HG03565 (cell line): ENCODE results near the gene ARHGAP8.

Source experiments
- ATAC-seq: cut with Tn5 transposase; IDR thresholded peaks from one replicate; pipeline ENCODE4 v1.9.1; 2021; ENCODE audit warnings: mild to moderate bottlenecking, moderate library complexity; ENCODE audit not compliant: unreplicated experiment

The ARHGAP8 gene

GRCh38 chr22:44724859-44725258 lies 27.5 kb upstream of the ARHGAP8 start:
- no peak for ATAC-seq

- ATAC-seq = no peak
Observed at GRCh38 chr22:44726439-44726838, 25.9 kb upstream of the ARHGAP8 start.

DNA sequence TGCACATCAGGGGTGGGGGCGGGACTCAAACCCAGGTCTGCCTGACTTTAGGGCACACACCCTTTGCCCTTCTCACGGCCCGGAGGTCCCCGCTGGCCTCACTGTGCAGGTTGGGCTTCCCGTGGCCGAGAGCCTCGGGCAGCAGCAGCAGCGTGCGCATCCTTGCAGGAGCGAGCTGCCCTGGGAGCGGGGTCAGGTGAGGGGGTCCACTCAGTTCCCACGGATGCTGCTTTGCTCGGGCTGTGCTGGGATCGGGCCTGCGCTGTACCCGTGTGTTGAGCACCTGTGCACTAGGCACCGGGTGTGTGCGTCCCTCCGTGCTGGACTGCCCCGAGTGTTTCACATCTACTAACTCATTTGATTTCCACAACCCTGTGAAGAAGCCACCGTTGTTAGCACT lies 25.2 kb upstream of the ARHGAP8 start:
- no peak for ATAC-seq

- no peak for ATAC-seq
Observed at GRCh38 chr22:44727709-44728108, 24.7 kb upstream of the ARHGAP8 start.

DNA sequence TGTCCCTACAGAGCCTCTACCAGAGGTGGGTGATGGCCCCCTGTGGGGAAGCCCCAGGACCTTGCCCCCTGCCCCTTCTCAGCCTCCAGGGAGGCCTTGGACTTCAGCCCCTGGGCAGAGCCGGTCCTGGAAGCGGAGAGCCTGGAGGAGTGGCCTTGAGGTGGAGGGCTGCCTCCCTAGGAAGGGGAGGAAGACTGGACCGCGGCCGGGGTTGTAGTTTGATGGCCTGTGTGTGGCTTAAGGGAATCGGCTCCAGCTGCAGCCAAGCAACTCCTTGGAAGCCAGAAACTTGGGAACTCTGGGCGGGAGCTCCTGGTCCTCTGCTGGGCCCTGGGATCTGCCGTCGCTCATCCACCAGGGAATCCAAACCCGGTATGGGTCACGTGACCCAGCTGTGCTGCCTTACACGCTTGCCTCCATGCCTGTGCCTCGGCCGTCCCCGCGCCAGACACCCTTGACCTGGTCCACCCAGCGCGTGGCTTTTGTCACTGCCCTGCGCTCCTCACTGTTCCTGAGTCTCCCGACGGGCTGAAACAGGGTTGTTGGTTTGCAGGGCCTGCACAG lies 23.5 kb upstream of the ARHGAP8 start:
- ATAC-seq = no peak

DNA sequence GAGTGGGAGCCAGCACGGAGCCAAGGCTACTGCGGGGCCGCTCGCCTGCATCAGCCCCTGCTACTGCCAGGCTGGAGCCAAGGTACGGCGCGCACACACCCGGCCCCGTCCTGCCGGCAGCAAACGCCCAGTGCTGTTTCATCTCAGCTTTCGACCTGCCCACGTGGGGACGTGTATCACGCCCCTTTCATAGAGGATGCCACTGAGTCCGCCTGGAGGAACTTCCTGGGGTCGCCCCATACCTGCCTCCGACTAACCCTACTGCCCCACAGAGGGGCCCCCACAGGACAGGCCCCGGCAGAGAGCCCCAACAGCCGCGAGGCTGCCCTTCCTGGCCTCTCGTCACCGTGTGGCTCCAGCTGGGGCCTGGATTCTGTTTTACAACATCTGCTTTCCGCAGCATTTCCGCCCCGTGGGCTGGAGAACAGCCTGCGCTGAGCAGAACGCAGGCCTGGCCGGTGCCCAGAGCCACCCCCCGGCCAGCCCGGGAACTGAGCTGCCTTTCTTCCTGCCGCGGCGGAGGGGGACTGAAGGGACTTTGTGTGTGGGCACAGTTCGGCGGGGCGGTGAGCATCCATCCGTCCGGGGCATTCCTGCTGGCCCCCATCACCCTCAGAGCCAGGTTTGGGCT lies 22.9 kb upstream of the ARHGAP8 start:
- no peak for ATAC-seq

- no peak for ATAC-seq
Observed at GRCh38 chr22:44730022-44730393, 22.4 kb upstream of the ARHGAP8 start.

GRCh38 chr22:44730490-44731356 lies 21.7 kb upstream of the ARHGAP8 start:
- ATAC-seq = no peak

GRCh38 chr22:44731357-44731970 lies 20.9 kb upstream of the ARHGAP8 start:
- no peak for ATAC-seq

- no peak for ATAC-seq
Observed at GRCh38 chr22:44732017-44732561, 20.3 kb upstream of the ARHGAP8 start.

- no peak for ATAC-seq
Observed at GRCh38 chr22:44732661-44733060, 19.7 kb upstream of the ARHGAP8 start.

- no peak for ATAC-seq
Observed at GRCh38 chr22:44733426-44734106, 18.8 kb upstream of the ARHGAP8 start.

DNA sequence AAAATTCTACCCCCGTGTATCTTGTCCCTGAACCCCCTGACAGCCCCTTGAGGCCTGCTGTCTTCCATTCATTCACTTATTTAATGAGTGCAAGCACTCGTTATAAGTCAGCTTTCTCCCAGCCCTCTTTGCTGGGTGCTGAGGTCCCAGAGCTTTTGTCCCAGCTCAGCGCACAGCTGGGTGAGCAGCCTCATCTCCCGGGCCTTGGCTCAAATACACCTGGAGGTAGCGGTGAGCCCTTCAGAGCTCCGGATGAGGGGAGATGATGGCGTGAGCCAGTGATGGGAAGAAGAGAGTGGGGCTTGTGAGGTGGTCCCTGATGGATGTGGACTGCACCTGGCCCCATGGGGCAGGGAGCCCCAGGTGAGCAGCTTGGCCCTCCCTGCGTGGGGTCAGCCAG lies 18.1 kb upstream of the ARHGAP8 start:
- ATAC-seq = no peak

DNA sequence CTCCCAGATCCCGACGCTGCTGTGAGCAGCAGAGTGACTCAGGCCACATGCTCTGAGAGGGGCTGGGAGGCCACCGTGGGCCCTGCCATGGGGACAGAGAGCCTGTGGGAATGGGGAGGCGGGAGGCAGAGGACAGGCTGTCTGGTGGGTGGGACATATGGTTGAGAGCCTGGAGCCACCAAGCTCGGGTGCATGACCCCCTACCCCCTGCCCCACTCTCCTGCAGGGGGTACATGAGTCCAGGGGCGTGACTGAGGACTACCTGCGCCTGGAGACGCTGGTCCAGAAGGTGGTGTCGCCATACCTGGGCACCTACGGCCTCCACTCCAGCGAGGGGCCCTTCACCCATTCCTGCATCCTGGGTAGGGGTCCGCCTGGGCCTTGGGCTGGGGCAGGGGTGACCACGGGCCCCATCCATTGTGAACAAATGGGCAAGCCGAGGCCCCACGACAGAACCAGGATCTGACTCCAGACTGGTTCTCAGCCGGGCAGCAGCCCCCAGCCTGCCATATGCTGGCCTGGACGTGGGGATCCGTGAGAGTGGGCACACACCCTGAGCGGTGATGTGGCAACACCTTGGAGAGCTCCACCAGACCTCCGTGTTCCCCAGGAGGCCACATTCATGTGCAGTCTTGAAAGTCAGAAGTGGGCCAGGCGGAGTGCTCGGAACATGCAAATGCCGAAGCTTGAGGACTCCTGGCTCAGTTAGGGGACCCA lies 17.4 kb upstream of the ARHGAP8 start:
- ATAC-seq = no peak

DNA sequence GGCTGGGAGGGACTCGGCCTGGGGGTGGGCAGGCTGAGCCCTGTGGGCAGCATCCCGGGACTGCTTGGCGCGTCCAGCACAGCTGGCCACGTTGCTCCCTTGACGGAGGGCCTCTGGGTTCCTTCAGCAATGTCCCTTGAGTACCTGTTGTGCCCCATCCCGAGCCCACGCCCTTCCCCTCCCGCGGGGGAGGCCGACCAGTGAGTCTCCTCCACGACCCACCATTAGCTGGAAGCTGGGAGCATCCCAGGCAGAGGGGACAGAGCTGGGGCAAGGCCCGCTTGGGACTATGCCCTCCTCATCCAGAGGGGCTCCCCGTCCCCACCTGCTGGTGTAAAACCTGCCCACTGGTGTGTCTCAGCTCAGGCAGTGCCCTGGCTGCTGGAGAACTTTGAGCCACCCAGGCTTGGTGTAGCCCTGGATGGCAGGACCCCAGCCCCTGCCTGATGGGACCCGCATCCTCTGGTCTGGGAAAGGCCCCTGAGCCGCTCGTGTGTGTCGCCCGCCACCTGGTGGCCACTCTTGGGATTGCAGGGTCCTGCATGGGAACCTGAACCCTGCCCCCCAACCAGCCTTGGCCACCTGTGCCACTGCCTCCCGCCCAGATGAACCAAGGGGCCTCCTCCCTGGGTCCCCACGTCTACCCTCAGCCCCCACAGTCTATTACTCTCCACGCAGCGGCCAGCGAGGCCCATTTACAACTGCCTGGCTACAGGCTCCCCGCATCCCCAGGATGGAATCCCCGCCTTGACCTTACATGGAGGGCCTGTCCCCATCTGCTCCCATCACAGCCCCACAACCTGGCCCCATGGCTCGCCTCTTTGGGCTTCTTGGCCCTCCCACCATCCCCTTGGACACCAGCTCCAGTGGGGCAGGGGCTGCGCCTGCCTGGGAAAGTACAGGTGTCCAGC lies 16.6 kb upstream of the ARHGAP8 start:
- no peak for ATAC-seq

- no peak for ATAC-seq
Observed at GRCh38 chr22:44736581-44737405, 15.6 kb upstream of the ARHGAP8 start.

DNA sequence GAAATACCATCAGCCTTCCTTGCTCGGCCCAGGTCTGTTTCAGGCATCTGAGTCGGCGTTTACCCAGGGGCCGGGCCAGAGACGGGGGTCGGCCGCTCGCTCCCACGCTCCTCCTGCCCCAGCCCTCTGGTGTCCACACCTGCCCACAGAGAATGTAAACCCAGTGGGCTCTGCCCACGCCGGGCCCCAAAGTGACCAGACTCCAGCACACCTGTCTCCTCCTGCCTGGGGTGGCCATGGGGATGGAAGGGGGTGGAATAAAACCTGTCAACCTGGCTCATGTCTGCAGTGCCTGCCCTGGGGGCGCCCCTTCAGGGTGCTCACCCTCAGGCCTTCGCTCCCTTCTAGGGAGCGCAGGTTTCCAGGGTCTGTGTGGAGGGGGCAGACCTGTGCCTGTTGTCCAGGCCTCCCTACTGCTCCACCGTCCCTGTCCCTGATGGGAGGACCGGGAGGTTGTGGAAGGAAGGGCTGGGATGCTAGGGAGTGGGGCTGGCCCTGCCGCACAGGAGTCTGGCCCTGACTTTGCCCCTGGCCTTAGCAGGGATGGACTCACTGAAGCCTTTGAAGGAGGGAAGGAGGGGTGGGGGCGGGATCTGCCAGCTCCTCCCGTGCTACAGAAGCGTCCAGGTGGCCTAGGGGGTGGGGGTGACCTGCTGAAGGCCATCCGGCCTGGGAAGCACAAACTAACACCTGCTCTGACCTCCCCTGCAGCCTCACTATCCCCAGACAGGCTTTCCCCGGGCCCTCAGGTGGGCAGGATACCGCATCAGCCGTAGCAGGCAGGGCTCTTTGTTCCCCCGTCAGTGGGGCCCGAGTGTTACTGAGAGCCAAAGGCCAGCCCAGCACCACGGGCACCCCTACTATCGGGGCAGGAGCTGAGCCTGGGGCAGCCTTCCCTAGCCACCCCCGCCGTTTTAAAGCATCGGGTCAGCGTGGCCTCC lies 14.7 kb upstream of the ARHGAP8 start:
- ATAC-seq = no peak
